ENCODE measurements around the gene TMEM258.

Gene TMEM258

DNA sequence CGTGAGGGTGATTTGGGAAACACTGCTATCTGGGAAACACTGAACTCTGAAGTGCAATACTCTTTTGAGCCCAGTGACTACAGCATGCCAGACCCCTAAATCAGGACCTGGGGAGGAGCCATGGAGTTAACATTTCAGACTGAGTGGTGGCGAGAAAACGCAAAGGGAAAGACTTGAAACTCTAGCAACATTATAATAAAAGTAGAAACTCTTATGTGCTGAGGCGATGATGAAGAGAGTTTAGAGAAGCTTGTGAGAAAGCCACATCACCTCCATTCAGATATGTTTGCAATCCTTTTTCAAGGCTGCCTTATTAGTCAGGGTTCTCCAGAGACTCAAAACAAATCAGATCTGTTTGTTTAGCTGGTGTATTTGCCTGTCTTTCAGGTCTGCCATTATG is 2.2 kb upstream of the TMEM258 start:
- no peak for DNase-seq

DNA sequence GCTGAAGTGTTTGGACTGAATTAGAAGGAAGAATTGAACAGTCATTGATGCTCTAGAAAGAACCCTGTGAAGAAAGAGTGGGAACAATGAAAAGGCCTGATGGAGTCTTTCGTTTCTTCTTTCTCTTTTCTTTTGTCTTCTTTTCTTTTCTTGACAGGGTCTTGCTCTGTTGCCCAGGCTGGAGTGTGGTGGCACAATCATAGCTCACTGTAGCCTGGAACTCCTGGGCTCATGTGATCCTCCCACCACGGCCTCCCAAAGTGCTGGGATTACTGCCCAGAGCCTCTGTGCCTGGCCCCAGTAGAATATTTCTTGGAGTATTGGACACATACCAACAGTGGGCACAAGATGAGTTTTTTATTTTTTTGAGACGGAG is 1.4 kb upstream of the TMEM258 start:
- no peak for DNase-seq

DNA sequence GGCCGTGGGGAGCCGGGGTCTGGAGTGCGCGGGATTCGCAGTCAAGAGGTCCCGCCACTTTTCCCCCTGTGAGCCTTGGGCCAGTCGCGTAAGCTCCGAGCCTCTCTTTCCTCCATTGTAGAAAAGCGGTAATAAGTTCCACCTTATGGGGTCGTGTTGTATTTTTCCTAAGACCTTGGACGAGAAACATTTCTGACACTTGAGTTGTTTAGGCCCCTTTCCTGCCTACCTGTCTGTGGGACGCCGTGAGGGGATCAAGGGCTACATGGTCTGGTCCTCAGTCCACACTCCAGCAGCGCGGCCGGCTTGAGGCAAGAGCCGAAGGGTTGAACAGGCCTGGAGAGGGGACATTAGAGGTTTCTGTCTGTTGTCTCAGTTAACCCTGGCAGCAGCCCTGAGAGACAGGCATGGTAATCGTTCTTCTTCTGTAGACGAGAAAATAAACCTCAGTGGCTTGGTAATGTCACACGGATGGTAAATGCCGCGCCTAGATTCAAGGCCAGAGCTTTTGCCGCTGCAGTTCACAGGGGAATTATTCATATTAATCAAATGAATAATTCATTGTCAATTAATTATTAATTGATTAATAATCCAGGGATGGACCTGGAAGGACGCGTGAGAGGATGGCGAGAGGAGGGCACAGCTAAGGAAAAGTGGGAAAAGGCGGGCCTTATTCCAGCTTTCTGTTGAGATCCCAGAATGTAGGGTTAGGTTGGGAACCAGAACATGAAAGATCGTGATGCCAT is 857 bp upstream of the TMEM258 start:
- no peak for DNase-seq

DNA sequence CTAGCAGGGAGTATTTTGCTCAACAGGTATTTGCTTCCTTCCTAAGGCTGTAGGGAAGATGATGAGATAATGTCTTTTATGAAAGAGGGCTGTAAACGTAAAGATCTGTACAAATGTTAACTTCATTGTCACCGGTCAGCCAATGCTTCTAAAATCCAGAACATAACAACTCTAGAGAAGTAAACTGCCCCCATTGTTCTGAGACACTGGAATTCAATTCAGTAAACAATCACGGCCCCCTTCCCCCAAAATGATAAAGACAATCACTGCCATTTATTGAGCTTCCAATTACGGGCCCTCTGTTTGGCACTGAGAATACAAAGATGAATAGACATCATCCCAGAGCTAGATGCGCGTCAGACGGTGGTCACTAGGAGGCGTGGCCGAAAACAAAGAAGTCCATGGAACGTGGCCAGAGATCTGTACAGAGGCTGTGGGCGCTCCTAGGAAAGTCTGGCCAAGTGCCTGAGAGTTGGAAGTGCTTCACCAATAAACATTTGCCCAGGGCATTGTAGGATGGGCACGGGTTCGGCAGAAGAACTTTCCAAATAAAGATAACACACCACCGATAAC is 576 bp downstream of the TMEM258 start:
- no peak for DNase-seq

DNA sequence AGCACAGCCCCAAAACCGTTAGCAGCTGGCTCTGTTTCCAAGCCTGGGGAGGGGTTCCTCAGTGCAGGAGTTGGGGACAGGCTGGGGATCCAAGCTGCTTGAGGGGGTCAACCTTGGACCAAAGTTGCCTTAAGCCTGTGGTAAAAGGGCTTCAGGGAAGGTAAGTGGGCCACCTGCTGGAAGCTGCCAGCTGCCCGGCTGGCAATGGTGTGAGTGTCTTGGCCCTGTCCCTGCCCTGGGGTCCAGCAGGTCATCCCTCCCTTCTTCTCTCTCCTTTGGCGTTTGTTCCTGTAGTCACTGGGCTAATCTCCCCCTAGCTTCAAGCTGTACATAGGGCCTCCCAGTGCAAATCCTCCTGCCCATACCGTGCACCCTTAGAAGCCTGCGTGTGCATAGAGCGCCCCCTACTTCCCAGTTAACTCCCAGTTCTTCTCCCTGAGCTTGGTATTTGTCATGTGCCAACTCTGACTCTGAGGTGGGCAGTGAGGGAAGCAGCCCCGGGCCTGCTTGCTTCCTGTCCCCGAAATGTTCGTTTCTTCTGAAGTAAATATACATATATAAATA is 4.4 kb downstream of the TMEM258 start:
- no peak for DNase-seq

DNA sequence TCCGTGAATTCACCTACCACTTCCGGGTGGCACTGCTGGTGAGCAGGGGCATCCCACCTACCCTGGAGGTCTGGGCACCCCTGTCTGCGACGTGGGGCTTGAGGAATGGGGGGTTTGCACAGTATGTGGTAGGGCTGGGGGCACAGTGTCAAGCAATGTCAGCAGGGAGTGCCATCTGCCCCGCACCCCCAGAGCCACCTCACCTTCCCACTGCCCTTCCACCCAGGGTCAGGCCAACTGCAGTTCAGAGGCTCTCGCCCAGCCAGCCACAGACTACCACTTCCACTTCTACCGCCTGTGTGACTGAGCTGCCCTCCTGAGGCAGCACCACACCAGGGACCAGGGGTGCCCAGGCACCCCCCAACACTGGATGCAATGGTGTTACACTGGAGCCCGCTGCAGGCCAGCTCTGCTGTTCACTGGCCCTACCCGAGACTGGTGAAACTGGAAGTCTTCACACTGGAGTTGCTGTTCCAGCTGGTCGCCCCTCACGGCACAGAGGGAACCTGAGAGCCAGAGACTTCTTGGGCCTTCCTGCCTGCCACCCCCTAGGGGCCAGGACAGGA is 6.5 kb downstream of the TMEM258 start:
- no peak for DNase-seq

DNA sequence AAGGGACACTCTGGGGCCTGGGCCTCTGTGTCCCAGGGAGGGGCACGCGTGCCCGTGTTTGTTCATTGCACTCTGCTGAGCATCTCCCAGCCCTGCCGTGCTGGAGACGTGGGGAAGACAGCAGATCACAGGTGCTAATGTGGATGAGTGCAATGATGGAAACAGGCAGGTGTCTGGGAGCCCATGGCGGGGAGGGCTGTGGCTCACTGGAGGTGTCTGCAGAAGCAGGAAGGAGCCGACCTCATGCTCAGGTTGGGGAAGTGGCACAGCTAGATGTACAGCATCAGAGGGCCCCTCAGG is 7.9 kb downstream of the TMEM258 start:
- DNase-seq, result no peak

DNA sequence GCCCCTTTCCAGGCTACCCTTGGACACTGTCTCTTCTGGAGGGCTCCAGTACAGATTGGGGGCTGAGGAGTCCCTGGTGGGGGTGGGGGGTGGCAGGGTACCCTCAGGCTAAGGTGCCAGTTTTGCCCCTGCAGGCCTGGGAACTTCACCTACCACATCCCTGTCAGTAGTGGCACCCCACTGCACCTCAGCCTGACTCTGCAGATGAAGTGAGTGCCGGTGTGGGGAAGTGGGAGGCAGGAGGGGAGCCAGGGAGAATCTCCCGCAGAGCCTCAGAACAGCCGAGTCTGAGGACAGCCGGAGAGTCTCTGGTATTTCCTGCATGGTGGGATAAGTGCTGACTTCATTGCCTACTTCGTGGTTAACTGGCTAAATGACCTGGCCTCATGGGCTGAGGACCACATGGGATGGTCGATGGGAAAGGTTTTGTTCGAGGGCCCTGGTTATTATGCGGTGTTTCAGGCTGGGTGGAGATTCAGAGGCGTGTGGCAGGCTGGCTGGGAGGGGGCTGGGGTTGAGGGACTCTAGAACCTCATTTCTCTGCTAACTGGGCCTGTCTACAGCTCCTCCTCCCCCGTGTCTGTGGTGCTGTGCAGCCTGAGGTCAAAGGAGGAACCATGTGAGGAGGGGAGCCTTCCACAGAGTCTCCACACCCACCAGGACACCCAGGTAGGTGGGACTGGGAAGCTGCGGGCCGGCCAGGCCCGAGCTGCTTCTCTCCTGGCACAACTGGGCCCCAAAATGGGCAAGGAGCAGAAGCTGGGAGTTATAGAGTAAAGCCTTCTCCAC is 8.5 kb downstream of the TMEM258 start:
- no peak for DNase-seq

DNA sequence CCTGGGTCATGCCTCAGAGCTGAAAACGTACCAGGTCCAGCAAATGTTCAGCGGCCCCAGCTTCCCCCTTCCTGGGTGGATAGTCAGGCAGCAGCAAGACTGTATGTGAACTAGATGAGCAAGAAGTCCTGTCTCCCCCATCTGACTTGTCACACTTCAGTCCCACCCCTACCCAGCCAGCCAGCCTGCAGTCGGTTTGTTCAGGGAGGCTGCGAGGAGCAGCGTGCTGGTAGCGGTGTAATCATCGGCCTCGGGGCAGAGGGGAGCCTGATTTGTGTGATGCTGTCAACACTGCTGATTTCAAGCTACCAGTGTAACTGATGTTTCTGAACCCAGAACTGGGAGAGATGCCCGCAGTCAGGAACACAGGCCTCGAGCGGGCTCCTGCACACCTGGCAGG is 9.6 kb downstream of the TMEM258 start:
- DNase-seq, result no peak

DNA sequence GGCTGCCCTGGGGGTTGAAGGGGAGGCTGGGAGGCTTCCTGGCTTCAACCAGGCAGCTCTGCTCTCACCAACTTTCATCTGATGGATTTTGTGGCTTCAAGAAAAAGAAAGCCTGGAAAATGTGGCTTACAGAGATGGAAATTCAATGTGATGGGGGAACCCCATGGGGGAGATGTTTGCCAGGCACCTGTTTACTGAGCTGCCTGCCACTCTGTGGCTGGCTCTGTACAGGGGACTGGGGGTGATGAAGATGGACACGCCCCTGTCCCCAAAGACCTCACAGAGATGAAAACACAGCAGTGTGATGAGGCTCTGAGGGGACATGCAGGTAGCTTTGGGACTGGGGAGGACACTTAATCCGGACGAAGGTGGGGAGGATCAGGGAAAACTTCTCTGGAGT is 10.1 kb downstream of the TMEM258 start:
- DNase-seq, result no peak

DNA sequence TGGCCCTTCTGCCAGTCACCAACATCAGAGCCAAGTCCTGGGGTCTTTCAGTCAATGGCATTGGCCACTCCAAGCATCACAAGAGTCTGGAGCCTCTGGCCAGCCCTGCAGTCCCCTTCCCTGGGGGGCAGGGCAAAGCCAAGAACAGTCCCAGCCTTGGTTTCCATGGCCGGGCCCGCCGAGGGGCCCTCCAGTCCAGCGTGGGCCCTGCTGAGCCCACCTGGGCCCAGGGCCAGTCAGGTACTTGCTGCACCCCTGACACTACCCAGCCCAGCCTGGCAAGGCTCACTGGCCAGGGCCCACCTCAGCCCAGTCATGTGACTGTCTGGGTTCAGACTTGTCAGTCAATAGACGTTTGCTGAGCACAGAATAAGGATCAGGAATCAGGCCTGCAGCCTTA is 10.8 kb downstream of the TMEM258 start:
- DNase-seq, result no peak

DNA sequence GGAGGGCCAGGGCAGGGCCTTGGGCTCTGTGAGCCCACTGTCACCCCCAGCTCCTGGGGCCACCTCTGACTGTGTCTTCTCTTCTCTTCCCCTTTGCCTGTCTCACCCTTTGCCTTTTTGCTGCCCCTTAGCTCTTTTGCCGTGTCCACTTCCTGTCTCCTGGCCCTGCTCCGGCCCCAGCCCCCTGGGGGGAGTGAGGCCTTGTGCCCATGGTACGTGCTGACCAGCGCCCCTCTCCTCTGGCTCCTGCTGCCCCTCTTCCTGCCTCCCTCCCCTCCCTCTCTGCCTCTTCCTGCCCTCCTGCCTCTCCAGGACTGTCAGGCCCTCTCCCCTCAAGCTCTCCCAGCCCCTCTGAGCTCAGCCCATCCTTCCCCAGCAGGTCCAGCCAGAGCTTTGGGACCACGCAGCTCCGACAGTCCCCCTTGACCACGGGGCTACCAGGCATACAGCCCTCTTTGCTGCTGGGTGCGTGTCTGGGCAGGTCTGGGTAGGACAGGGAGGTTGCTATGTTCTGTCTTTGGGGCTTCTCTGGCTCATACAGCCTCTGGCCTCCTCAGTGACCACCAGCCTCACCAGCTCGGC is 11.7 kb downstream of the TMEM258 start:
- DNase-seq, result no peak

DNA sequence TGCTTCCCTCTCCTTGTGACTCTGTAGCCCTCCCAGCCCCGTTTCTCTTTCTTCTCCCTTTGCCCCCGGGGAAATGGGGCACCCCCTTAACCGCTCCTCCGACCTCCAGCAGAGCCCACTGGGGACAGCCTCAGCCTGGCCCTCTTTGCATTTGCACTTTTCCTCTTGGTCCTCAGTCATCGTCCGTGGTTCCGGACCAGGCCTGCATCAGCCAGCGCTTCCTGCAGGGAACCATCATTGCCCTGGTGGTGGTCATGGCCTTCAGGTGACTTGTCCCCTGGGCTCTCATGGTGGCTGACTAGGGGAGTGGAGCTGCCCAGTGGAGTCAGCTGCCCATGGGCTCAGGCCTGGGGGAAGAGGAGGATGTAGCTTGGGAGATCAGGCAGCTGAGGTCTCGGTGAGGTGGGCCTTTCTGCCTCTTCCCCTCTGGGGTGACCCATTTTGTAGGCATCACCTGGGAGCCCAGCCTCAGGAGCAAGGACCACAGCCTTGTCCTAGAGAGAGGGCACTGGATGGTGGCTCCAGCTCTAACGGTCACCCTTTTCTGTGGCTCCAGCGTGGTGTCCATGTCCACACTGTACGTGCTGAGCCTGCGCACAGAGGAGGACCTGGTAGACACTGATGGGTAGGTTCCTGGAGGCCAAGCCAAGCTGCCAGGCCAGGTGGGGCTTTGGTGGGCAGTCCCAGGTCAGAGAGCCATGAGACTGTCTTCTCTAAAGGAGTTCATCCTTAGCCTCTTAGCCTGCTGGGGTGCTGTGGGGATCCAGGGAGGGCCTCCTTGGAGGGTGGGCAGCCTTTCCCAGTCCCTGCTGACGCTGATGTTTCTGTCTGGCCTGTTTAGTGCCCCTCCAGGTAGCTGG is 12.5 kb downstream of the TMEM258 start:
- DNase-seq, result no peak

DNA sequence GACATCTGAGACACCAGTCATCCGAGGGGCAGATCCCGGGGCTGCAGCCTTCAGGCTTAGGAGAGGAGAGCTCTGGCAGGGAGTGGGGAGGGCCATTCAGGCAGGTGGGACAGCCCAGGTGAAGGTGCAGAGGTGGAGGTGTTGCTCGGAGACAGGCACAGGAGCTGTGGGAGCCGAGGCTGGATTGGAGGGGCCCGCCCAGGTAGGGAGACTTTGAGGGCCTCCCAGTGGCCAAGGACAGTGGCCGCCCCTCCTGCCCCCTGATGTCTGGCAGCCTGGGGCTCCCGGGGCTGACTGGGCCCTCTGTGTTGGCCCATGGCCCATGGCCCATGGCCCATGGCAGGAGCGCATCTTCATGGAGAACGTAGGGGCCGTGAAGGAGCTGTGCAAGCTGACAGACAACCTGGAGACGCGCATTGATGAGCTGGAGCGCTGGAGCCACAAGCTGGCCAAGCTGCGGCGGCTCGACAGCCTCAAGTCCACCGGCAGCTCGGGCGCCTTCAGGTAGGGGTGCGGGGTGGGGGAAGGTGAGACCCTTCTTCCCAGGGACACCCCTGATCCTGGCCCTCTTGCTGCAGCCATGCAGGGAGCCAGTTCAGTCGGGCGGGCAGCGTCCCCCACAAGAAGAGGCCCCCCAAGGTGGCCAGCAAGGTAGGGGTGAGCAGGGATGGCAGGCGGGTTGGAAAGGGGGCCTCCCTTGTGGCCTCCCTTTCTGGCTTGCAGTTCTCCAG is 13.3 kb downstream of the TMEM258 start:
- no peak for DNase-seq

DNA sequence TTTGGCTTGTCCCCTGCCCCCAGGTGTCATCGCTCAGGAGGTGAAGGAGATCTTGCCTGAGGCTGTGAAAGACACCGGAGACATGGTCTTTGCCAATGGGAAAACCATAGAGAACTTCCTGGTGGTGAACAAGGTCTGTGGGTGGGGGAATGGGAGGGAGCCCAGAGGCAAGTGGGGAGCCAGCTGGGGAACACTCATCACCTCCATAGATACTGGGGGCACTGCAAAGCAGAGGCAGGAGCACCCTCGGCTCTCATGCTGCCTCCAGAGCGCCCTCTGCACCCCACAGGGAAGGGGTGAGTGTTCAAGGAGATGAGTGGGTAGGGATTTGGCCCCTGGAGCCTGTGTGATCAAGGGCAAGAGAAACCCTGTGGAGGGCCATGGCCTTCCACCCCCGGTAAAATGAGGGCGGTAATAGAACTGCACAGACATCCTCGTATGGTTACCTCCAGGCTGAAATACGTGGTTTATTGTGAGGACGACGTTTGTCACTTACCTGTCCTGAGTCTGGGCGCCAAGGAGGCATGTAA is 14.0 kb downstream of the TMEM258 start:
- no peak for DNase-seq

DNA sequence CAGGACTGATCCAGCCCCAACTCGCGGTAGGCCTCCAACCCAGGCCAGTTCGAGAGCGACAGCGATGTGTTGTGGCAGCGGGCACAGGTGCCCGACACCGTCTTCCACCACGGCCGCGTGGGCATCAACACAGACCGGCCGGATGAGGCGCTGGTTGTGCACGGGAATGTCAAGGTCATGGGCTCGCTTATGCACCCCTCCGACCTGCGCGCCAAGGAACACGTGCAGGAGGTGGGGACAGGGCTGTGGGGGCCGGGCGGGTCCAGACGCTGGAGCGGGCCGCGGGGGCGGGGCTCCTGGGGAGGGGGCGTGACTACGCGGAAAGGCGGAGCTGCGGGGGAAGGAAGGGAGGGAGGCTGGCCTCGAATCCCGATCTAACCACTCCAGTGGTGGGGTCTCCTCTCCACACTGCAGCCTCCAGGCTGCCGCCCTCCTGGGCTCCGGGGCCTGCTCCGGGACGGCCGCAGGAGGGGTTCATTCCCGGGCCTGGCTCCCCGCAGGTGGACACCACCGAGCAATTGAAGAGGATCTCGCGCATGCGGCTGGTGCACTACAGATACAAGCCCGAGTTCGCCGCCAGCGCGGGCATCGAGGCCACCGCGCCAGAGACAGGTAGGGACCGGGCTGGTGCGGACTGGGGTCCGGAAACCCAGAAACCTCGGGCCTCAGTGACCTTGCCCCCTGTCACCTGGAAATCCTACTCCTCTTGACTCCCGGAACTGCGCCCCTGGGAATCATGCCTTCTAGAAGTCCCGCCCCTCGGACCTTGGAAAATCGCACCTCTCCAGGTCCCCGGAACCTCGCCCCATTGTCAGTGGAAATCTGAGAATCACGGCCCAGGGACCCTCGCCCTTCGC is 14.9 kb downstream of the TMEM258 start:
- DNase-seq, result peak in 3 of 4 experiments; percentile 31 to 61 (median 42)

DNA sequence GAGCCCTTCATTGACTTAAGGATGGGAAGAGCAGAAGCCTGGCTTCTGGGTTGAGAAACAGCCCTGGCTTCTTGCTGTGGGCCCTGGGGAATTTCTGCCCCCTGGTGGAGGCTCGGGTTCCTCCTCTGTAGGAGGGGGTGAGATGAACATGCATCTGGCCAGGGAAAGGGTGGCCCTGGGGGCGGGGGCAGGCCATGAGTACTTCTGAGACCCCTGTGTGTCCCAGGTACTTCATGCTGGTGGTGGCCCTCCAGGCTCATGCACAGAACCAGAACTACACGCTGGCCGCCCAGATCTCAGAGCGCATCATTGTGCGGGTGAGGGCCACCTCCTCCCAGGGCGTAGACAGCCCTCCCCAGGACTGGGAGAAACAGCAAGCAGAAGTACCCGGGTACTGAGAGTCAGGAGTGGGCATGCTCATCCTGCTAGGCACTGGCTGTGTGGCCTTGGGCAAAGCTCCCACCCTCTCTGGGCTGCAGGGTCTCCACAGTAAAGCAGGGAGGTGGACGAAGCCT is 15.8 kb downstream of the TMEM258 start:
- peak in 3 of 4 experiments; percentile 14 to 54 (median 30) for DNase-seq

DNA sequence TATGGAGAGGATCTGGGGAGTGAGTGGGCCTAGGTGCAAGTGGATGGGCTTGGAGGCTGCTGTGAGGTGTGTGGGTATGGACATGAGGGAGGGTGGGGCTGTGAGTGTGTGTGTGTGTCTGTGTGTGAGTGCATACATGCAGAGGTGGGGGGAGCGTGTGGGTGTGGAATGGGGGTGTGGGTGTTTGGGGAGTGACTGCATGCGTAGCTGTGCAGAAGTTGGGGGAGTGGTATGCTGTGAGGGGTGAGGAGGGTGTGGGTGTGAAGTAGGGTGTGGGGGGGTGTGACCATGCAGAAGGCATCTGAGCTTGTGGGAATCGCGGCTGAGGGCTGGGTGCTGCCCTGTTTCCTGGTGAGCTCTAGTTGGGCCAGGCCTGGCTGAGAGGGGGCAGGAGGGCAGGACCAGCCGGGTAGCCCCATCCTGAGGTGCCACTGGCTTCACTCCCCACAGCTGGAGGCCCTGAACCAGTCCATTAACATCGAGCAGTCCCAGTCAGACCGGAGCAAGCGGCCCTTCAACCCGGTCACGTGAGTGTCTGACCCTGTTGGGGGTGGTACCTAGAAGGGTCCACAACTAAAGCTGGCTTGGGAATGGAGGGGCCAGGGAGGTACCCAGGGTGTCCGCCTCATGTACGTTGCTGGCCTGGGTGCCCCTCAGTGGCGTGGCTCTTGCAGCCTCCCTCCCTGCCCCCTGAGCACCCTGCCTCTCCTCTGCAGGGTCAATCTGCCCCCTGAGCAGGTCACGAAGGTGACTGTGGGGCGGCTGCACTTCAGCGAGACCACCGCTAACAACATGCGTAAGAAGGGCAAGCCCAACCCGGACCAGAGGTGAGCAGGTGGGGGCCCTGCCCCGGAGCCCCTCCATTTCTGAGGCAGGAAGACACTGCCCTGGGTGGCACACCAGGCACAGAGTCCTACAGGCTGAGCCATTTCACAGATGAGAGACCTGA is 16.5 kb downstream of the TMEM258 start:
- no peak for DNase-seq

DNA sequence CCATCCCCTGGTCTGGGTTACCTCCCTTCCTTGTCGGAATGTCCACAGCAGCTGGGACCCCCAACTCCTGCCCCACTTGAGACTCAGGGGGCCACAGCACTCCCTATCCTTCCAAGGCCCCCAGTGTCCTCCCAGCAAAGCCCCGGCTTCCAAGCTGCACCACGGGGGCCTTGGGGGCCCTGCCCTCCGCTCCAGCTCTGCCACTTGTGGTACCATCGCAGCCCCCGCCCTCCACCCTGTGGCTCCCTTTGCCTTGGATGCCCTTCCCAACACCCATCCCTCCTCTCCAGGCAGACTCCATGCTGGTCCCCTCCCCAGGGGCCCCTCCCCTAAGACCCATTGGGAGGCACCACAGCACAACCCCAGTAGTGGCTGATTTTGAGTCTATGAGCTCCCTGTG is 17.3 kb downstream of the TMEM258 start:
- DNase-seq, result no peak
